ENCODE data around the gene CARD14.
"Not testable (repeated sequence)": the region's sequence is repeated elsewhere in the genome, so short reads cannot be mapped to it uniquely, and the experiment has no call there.

Gene CARD14

DNA sequence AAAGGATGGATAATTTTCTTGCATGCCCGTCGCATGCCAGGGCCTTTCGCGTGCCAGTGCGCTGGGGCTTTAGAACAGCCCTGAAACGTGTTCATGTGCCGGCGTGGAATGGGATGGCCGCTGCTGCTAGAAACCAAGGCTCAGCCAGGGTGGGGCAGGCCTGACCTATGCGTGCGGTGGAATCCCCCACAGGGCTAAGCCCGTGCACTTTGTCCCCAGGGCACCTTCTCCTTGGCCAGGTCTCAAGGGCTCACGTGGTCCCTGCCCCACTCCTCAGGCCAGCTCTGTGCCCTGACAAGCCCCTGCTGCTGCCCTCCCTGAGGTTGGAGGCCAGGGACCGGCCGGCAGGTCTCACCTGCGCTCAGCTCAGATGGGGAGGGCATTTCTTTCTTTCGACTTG is 77.7 kb downstream of the CARD14 start:
- in situ Hi-C loops (cut with MboI; ENCODE audit: low sequenced_read_pairs), result no loop called here

DNA sequence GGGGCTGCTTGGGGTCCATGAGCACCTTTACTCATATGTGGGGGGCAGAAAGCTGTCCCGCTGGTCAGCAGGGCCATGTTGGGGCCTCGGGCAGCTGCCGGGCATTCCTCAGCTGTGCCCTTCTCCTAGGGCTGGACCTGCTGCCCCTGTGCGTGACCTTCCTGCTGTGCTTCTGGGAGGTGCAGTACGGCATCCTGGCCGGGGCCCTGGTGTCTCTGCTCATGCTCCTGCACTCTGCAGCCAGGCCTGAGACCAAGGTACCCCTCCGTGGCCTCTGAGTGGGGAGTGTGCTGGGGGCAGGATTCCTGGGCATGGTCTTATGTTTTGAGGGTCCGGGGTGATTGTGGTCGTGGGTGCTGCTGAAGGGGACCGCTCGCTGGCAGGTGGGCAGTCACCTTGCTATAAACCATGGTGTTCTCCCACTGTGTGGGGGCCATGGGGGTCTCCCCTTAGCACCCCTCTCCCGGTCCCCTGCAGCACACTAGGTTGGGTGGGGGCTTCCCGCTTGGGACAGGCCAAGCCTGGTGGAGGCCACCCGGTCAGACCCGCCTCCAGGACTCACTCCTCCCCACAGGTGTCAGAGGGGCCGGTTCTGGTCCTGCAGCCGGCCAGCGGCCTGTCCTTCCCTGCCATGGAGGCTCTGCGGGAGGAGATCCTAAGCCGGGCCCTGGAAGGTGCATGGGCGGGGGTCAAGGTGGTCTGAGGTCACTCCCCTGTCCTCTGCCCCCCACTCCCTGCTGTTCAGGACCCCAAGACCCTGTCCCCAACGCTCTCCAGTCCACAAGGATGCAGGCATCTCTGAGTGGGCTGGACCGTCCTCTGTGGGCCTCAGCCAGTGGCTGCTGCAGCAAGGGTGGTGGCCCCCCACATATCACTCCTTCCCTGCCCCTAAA is 78.4 kb downstream of the CARD14 start:
- in situ Hi-C loops (cut with MboI; ENCODE audit: low sequenced_read_pairs), result no loop called here

GRCh38 chr17:80248894-80249710 is 79.3 kb downstream of the CARD14 start:
- in situ Hi-C loops (cut with MboI; ENCODE audit: low sequenced_read_pairs), result no loop called here

- in situ Hi-C loops (cut with MboI; ENCODE audit: low sequenced_read_pairs), result no loop called here
These were observed 82.1 kb downstream of the CARD14 start for GRCh38 chr17:80251966-80252365.

- in situ Hi-C loops (cut with MboI; ENCODE audit: low sequenced_read_pairs), result no loop called here
These were observed 83.0 kb downstream of the CARD14 start for GRCh38 chr17:80252871-80253270.

DNA sequence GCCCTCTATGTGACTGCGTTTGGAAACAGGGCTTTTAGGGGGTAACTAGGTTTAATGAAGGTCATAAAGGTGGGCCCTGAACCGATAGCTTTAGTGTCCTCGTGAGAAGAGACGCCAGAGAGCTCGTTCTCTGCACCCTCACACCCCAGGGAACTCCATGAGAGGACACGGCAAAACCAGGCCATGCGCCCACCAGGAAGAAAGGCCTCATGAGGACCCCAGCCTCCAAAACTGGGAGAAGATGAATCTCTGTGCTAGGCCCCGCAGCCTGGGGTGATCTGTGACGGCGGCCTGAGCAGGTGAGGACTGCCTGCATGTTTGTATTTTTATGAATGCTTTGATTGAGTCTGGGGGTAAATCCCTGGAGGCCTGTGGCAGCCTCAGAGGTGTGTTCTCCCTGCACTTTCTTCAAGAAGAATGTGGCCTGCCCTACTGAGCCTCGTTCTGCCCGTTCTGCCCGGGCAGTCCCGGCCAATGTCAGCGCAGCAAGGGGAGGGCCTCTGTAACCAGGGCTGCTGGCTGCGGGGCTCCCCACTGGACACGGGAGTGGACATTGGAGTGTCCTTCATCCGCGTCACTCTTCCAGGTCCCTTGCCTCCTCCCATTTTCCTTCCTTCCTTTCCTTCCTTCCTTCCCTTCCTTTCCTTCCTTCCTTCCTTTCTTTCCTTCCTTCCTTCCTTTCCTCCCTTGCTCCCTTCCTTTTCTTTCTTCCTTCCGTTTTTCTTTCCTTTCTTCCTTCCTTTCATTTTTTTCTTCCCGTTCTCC is 84.0 kb downstream of the CARD14 start:
- in situ Hi-C loops (cut with MboI; ENCODE audit: low sequenced_read_pairs), result no loop called here

GRCh38 chr17:80254396-80255251 is 84.8 kb downstream of the CARD14 start:
- in situ Hi-C loops (cut with MboI; ENCODE audit: low sequenced_read_pairs), result no loop called here

GRCh38 chr17:80256034-80256350 is 86.2 kb downstream of the CARD14 start:
- in situ Hi-C loops (cut with MboI; ENCODE audit: low sequenced_read_pairs), result no loop called here

- in situ Hi-C loops (cut with MboI; ENCODE audit: low sequenced_read_pairs), result no loop called here
These were observed 87.9 kb downstream of the CARD14 start for GRCh38 chr17:80257716-80258213.

- in situ Hi-C loops (cut with MboI; ENCODE audit: low sequenced_read_pairs), result not testable (repeated sequence)
These were observed 88.5 kb downstream of the CARD14 start for GRCh38 chr17:80258296-80258695.
